HepG2 (cell line): ENCODE results near the gene RBMS2.

Experiments
- ESRRA ChIP-seq: sonication (generic); formaldehyde crosslinking; IDR thresholded peaks from 2 replicates; pipeline ENCODE4 v1.5.1; 2020; ENCODE audit warnings: mild to moderate bottlenecking, low read depth, missing genetic modification reagents
- GZF1 ChIP-seq: sonication (generic); formaldehyde crosslinking; IDR thresholded peaks from 2 replicates; pipeline ENCODE4 v1.5.1; 2020; ENCODE audit warnings: mild to moderate bottlenecking, missing genetic modification reagents
- JUN ChIP-seq: sonication (generic); formaldehyde crosslinking; IDR thresholded peaks from 2 replicates; pipeline ENCODE4 v1.4.0; 2020; ENCODE audit warnings: mild to moderate bottlenecking, missing genetic modification reagents
- SUZ12 ChIP-seq: fragments of 150-350 bp; IDR thresholded peaks from 2 replicates; pipeline ENCODE4 v1.6.1; 2014; ENCODE audit warnings: low read depth, low read length
- ZNF234 ChIP-seq: sonication (generic); formaldehyde crosslinking; conservative IDR thresholded peaks from 2 replicates; pipeline ENCODE4 v1.5.1; 2020; ENCODE audit warnings: mild to moderate bottlenecking, missing genetic modification reagents
- ZNF383 ChIP-seq: sonication (generic); formaldehyde crosslinking; IDR thresholded peaks from 2 replicates; pipeline ENCODE4 v1.4.0; 2020; ENCODE audit warnings: missing genetic modification reagents, mild to moderate bottlenecking, borderline replicate concordance

GRCh38 chr12:56490360-56490759 lies 31.3 kb upstream of the RBMS2 start:
- TF ChIP-seq ESRRA (CRISPR knock-in tag) (no peak), ZNF383 (CRISPR knock-in tag) (no peak), ZNF234 (CRISPR knock-in tag) (no peak), SUZ12 (no peak), GZF1 (no peak), JUN (CRISPR knock-in tag) (no peak)
